Right hindlimb (tissue), 1 donor: ENCODE results near the gene MEGF6.
A peak's percentile ranks its signal among the peaks of the same experiment; 100 is the strongest.
"Not testable (repeated sequence)": the region's sequence is repeated elsewhere in the genome, so short reads cannot be mapped to it uniquely, and the experiment has no call there.

Experiments used
- DNase-seq: peaks from one replicate; pipeline ENCODE4 v3.0.0-alpha.2; 2018

Gene MEGF6

DNA sequence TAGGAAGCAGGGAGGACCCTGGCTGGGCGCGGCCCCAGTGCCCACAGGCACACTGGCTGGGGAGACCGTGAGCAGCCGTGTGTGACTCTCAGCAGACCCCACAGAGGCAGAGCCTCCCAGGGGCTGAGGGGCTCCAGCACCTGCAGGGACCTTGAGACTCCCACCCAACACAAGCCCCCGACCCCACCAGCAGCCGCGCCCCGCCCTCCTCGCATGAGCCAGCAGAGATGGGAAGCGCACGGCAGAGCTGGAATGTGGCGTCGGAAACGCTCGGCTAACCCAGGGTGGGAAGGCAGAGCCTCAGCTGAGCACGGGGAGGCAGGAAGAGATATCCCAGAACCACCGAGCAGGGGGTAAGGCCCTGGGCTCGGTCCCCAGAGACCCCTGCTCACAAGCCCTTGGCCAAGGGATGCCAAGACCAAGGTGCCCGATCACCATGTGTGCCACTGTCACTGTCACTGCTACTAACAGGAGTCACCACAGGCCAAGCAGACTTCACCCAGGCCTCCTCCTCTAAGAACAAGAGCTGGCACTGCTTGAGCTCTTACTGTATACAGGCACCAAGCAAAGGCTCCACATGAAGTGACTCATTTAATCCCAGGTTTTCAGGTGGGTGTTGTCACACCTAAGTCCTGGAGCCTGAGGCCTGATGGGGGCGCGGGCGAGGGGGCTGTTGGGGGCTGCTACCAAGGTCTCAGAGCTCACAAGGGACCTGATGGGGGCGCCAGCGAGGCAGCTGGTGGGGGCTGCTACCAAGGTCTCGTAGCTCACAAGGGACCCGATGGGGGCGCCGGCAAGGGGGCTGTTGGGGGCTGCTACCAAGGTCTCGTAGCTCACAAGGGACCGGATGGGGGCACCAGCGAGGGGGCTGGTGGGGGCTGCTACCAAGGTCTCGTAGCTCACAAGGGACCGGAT, 20.1 kb downstream of the MEGF6 start:
- DNase-seq, result no peak

DNA sequence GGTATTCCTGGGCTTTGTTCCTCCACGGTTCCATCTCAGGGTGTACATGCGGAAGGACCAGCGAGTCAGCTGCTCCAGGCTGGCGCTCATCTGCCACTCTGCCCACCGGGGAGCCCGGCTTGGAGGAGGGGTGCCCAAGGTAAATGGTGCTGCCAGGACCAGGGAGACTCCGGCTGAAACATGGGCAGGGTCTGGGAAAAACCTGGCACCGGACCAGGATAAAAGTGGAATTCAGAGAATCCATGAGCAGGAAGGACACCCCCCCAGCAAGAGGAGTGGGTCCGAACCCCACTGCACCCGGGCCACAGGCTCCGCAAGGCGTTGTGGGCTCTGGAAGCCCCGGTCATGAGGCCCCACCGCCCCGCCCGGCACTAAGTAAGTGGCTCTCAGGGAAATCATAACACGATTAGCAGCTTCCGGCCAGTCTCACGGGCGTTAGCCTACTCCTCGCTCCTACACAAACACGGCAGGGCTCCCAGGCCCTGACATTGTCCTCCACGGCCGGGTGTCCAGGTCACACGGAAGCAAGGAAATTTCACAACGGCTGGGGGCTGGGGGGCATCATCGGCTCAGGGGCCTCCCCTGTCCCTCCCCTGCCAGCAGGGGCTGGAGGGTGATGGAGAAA, 21.1 kb downstream of the MEGF6 start:
- no peak for DNase-seq

DNA sequence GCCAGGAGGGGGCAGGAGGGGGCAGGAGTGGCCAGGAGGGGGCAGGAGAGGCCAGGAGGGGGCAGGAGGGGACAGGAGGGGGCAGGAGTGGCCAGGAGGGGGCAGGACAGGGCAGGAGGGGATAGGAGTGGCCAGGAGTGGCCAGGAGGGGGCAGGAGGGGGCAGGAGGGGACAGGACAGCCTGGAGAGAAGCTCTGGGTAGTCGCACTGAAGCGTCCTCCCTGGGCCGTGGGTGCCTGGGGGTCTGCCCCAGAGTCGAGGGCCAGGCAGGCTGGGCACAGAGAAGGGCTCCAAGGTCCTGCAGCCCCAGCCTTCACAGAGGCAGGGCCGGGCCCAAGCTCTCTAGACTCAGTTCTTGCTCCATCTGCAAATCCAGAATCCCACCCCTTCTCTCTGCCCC, 22.9 kb downstream of the MEGF6 start:
- no peak for DNase-seq

DNA sequence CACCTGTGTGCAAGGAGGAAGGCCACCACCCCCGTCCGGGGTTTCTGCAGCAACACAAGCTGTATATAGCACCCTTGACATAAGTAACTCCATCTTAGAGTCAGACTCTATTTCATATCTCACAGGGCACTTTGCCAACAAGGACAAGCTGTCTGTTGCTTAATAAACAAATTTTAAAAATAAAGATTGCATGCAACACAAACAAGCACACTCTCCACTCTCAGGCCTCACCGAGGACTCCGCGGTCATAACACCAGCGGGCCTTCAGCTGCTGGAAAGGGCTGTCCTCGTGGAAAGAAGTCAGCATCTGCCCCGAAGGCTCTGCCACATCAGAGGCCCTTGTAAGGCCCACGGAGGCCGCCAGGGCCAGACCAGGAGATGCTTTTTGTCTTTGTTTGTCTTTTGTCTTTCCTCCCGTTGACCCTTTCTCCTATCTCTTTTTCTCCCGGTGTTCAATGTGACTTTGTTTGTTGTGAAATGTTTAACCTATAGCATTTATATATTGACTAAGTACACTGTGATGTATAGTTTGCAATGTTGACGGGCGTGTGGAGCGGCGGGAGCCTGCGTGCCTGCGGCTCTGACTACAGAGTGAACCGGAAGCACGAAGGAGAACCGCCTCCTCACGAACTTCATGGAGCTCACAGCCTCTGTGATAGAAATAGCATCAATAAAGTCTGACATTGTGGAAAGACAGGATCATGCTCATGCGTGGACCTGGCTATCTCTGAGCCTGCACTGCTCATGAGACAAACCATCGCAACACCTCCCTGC, 24.1 kb downstream of the MEGF6 start:
- no peak for DNase-seq

- DNase-seq, result no peak
These were observed 25.3 kb downstream of the MEGF6 start for GRCh38 chr1:3585940-3586568.

DNA sequence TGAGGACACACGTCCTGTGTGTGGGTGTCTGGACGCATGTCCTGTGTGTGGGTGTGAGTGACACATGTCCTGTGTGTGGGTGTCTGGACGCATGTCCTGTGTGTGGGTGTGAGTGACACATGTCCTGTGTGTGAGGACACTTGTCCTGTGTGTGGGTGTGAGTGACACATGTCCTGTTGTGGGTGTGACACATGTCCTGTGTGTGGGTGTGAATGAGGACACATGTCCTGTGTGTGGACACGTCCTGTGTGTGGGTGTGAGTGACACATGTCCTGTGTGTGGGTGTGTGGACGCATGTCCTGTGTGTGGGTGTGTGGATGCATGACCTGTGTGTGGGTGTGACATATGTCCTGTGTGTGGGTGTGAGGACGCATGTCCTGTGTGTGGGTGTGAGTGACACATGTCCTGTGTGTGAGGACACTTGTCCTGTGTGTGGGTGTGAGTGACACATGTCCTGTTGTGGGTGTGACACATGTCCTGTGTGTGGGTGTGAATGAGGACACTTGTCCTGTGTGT, 25.9 kb downstream of the MEGF6 start:
- DNase-seq, result not testable (repeated sequence)

DNA sequence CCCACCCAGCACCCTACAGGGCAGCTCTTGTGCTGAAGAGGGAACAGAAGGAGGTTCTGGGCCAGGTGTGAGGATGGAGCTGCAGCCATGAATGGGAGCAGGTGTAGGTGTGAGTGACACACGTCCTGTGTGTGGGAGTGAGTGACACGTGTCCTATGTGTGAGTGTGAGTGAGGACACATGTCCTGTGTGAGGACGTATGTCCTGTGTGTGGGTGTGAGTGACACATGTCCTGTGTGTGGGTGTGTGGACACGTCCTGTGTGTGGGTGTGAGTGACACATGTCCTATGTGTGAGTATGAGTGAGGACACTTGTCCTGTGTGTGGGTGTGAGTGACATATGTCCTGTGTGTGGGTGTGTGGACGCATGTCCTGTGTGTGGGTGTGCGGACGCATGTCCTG, 26.4 kb downstream of the MEGF6 start:
- no peak for DNase-seq

- DNase-seq, result not testable (repeated sequence)
These were observed 27.6 kb downstream of the MEGF6 start for GRCh38 chr1:3583751-3584150.

GRCh38 chr1:3581296-3582036, 29.8 kb downstream of the MEGF6 start:
- DNase-seq, result no peak

DNA sequence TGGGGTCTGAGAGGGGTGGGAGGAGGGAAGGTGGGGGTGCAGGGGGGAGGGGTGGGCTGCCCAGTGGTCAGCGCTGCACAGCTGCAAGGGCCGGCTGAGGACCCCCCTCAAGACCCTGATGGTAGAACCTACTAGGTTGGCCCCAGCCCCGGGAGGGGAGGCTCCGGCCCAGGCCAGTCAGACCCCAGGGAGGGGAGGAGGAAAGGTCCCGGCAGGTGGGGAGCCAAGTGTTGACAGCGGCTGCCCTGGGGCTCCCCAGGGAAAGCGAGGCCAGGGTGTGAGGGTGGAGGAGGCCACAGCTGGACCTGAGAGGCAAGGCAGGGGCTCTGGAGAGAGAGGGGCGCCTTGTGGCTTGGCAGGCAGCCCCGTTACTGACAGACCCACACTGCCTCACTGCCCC, 31.1 kb downstream of the MEGF6 start:
- DNase-seq, result no peak

DNA sequence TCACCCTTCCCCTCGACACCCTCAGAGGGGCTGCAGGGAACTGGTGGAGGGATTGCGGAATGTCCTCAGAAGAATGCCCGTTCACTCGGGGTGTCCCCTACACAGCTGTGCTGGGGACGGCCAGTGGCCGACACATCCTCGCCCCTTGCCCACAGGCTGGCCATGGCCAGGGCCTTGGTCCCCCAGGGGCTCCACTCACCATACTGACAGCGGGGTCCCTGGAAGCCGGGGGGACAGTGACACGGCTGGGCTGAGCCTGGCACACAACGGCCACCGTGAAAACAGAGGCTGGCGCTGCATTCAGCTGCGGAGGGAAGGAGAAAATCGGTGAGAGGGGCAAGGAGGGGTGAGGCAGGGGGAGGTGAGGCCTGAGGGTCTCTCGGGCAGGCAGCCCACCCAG, 31.7 kb downstream of the MEGF6 start:
- DNase-seq, result no peak

- DNase-seq, result no peak
These were observed 32.4 kb downstream of the MEGF6 start for GRCh38 chr1:3578906-3579305.

DNA sequence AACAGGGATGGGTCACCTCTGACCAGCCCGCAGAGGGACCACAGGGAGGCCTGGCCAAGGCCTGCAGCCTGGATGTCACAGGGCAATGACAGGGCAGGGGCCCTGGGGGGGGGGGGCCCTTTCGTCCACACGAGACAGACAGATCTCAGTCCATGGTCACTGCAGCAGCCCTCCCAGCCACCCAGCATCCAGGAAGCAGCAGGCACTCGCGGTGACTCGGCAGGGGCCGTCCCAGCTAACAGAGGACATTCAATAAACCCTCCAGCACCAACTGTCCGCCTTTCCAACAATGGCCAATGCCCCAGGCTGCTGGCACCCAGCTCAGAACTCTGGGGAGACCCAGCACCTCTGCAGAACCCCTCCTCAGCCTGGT, 32.9 kb downstream of the MEGF6 start:
- no peak for DNase-seq

DNA sequence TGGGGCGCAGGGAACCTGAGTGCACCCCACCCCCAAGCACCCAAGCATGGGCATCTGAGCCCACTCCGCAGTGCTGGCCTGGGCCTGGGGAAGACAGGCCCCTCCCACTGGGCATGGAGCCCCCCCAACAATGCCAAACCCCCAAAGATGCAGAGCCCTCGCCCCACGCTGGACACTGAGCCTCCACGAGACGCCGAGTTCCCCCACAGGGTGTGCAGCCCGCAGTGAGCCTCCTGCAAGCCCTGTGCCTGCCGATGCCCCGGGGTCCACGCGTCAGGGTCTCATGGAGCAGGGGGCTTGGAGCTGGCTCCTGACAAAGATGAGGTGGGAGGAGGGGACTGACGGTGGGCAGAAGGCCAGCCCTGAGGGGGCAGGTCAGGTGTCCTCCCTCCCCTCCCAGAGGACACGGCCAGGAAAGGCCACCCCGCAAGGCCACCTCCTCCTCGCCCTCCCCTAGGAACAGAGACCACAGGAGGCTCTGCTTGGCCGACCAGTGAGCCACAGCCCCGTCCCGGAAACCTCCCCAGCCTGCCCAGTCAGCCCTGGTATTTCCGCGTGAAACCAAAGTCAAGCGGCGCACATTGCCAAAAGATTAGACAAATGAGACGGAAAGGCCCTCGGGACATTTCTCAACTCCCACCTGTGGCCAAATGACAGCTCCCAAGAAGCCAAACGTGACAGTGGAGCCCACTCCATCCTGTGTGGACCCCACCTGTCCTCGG, 33.4 kb downstream of the MEGF6 start:
- no peak for DNase-seq

DNA sequence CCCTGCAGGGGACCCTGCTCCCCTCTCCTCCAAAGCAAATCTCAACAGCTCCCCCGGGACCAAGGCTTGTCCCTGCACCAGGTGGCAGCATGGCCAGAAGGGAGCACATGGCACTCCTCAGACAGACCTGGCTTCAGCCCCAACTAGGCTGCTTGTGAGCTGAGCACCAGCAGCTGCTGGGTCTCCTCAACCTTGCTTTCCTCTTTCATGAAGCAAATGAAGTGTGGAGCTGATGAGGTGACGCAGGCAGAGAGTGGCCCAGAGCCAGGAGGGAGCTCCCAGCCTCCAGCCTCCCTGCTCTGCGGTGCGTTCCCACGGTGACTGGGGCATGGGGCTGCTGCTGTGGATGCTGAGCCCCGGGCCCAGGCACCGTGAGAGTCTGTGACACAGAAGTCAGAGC, 34.0 kb downstream of the MEGF6 start:
- DNase-seq, result peak; percentile 70

- DNase-seq, result no peak
These were observed 35.3 kb downstream of the MEGF6 start for GRCh38 chr1:3575993-3576392.

- not testable (repeated sequence) for DNase-seq
These were observed 35.8 kb downstream of the MEGF6 start for GRCh38 chr1:3575515-3575914.

DNA sequence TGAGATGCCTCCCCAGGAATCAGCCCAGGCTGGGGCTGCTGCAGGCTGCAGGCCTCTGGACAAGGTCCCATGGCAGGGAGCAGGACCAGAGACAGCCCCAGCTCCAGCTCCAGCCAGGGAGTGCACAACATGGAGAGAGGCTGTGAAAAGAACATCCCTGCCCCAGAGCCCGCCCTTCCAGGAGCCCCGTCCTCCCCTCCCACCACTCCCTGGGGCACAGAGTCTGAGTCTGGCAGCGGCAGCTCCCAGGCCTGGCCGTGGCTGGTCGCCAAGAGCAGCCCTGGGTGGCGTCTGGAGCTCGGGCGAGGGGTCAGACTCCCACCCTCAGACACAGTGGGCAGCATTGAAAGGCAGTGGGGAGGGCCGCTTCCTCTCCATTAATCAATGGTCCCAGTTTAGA, 37.8 kb downstream of the MEGF6 start:
- DNase-seq, result no peak

DNA sequence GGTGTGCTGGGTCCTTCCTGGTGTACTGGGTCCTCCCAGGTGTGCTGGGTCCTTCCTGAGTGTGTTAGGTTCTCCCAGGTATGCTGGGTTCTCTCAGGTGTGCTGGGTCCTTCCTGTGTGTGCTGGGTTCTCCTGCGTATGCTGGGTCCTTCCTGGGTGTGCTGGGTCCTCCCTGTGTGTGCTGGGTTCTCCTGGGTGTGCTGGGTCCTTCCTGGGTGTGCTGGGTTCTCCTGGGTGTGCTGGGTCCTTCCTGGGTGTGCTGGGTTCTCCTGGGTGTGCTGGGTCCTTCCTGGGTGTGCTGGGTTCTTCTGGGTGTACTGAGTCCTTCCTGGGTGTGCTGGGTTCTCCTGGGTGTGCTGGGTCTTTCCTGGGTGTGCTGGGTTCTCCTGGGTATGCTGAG, 38.7 kb downstream of the MEGF6 start:
- DNase-seq, result not testable (repeated sequence)

GRCh38 chr1:3571263-3571662, 40.0 kb downstream of the MEGF6 start:
- no peak for DNase-seq
